GM18499 (cell line): ENCODE results near the gene BHLHA15.

Experiments used
- ATAC-seq: cut with Tn5 transposase; IDR thresholded peaks from one replicate; pipeline ENCODE4 v1.9.1; 2021; ENCODE audit warnings: moderate number of reproducible peaks; ENCODE audit not compliant: insufficient read depth, unreplicated experiment

BHLHA15 gene

DNA sequence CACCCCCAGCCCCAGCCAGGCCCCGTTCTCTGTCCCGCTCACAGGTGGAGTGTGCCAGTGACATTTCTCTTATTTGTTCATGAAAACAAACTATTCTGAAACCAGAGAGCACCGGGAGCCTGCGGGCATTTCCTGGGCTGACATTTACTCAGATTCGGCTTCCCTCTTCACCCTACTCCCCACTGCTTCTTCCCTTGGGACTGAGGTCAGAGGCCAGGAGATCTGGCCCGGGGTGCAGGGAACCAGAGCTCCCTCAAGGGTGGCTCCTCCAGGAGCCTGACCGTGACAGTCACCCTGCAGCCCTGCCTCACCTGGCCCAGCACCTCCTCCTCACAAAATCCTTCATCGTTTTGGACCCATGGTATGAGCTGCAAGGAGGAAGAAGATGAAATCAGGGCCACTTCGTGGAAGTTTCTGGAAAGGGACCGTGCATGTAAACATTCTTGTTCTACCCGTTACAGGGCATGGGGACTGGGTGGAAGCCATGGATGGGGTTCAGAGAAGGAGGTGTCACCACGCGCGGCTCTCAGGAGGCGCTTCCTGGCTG lies 12.2 kb downstream of the BHLHA15 start:
- ATAC-seq, result no peak

DNA sequence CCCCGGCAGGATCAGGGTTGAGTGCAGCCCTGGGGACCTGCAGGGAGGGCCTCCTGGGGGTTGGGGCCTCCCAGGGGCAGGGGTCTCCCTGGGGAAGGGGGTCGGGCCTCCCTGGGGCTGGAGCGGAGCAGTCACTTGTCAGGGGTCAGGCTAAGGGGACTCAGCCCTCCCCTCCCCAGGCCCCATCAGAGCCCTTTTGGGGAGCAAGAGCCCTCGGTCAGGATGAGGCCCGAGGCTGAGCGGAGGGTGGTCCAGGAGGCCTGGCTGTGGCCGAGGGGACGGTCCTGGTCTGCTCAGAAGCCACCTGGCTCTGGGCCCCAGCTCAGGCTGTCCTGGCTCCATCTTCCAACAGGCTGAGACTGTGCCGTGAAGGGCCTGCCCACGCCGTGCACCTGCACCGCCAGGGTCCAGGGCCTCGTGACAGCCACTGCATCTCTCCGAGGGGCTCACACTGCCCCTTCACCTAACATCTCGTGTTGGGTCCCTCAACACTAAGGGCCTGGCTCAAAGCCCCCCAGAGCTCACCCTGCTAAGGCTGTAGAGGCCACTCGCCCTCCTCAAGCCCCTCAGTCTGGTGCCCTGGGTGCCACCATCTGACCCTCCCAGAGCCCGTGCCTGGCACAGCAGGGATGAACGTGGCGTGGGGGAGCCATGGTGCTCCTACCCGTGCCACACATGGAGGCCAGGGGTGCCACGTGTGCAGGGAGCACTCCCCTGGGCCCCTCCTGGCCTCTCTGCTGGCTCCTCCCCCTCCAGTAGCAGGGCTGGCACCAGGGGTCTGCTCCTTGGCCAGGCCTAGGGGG lies 12.9 kb downstream of the BHLHA15 start:
- no peak for ATAC-seq

DNA sequence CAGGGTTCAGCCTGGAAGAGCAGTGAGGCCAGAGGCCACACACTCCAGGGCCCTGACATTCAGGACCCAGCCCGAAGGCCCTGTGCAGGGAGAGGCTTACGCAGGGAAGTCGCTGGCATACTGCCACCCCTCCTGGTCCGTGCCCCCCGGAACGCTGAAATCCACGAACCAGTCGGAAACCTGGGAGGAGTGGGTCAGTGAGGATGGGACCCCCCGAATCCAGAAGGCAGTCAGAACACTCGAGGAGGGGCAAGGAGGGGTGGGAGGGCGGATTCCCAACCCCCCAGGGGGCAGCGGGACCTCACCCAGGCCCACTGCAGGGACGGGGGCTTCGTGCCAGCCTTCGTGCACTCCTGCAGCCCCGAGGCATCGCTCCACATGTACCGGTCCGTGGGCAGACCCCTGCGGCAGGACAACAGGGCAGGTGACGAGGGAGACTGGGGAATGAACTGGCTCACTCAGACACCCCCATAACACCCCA lies 13.5 kb downstream of the BHLHA15 start:
- ATAC-seq, result no peak

DNA sequence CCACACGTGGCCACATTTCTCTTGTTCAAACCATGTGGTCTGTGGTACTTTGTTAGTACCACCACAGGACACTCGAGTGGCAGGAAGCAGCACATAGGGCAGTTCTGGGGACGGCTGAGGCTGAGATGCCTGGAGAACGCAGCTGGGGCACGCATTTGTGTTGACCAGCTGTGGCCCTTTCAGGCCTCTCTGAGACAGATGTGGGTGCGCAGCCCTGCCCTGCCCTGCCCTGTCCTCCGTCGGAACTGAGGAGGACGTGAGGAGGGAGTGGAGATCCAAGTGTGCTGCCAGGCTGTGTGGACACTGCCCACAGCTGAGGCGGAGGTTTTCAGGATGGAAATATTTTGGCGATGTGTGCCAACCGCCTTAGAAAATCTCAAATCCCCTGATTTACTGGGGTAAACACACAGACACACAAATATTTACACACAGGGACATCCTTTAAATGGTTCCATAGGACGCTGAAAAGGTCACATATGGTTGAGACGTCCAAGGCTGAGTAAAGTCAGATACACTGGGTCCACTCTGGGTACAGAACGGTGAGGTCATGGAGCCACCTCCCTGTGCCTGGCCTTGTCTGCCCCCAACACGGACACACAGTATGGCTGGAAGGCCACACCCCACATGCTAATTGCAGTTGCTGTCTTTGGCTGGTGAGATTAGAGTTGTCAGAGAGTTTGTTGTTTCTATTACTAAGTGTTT lies 14.8 kb downstream of the BHLHA15 start:
- ATAC-seq, result no peak

DNA sequence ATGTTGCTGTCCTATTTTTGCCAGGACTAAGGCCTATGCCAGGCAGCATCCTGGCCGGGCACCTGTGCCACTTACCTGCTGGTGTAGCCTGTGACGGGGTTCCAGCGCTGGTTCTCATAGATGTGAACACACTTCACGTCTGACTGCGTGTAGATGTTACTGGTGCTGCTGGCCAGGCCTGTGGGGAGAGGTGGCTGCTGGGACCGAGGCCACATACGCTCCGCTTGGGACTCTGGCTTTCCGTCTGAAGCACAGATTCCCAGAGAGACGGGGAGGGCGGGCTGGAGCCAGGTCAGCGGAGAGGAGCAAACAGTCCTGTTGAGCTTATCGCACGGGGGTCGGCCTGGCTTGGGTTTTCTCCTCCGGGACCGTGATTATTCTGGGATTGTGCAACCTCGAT lies 16.7 kb downstream of the BHLHA15 start:
- ATAC-seq, result no peak

DNA sequence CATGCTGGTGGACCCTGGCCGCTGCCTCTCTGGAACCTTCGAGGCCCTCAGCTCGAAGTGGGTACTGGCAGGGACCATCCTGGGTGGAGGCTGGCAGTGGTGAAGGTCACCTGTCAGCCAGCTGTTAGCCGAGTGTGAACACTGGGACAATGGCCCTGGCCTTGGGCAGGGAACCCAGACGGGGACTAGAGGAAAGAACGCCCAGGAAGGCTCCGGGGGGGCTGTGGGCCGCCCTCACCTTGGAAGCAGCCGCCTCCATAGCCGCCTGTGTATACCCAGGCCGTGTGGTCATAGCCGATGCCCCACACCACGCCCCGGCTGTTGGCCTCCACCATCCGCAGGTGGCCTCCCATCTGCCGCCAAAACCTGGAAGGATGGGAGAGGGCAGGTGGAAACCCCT lies 17.6 kb downstream of the BHLHA15 start:
- no peak for ATAC-seq

DNA sequence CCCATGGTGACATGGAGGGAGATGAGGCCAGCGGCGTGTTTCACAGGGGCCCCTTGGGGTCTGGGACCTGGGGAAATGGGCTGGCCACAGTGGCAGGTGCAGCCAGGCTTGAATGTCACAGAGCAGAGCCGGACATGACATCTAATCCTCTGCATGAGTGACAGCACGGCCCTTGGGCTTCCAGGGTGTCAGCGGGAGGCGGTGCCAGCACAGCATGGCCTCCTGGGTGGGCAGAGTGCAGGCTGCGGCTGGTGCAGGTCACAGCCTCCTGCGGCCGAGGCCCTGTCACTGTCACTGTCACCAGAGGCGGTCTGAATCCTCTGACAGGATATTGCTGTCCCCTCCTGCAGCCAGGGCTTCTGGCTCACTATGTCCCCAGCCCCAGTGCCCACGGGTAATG lies 18.2 kb downstream of the BHLHA15 start:
- no peak for ATAC-seq

DNA sequence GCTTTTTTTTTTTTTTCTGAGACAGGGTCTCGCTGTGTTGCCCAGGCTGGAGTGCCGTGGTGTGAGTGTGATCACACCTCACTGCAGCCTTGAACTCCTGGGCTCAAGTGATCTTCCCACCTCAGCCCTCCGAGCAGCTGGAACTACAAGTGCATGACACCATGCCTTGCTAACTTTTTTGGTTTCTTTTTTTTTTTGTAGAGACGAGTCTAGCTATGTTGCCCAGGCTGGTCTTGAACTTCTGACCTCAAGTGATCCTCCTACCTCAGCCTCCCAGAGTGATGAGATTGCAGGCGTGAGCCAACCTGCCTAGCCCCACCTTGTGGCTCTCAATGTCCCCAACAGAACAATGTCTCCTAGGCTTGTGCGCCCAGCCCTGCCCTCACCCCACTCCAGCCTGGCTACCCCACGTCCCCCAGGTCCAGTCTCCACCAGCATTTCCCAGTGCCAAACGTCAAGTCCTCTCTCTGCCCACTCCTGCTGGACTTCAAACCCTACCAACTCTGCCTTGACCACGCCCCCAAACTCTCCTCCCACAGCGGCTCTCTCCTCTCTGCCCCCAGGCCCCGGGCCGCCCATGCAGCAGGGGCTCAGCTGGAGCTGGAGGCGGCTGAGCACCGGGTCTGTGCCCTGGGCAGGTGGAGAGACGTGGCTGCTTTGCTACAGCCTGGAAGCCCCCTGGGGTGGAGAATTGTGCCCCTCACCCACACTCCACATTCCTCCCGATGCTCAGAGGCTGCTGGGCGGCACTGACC lies 18.9 kb downstream of the BHLHA15 start:
- no peak for ATAC-seq

DNA sequence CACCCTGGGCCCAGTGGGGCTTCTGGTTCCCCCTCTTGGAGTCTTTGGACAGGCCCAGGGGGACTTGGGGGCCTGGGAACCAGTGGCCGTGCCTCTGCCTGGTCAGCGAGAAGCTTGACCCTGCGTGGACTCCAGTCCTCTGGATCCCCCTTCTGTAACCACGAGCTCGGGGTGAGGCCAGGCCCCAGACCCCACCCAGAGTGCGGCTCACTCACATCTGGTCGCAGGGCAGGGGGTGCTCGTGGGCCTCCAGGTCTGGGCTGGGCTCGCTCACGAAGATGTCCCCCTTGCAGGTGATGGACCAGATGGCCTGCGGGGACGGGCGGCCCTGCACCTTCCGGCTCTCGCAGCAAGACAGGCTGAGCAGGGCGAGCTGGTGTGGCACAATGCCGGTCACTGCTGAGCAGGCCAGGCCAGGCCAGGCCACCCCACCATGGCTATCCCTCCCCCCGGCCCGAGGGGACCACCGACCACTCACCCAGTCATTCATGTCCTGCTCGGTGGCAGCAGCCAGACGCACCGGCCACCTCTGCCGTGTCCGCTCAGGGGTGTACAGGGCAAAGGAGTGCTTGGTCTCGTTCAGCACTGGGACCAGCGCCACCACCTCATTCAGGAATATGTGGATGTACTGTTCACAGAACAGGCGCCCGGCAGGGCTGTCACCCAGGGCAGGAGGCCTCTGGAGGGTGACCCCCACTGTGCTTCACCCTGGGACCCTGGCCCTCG lies 19.7 kb downstream of the BHLHA15 start:
- no peak for ATAC-seq

DNA sequence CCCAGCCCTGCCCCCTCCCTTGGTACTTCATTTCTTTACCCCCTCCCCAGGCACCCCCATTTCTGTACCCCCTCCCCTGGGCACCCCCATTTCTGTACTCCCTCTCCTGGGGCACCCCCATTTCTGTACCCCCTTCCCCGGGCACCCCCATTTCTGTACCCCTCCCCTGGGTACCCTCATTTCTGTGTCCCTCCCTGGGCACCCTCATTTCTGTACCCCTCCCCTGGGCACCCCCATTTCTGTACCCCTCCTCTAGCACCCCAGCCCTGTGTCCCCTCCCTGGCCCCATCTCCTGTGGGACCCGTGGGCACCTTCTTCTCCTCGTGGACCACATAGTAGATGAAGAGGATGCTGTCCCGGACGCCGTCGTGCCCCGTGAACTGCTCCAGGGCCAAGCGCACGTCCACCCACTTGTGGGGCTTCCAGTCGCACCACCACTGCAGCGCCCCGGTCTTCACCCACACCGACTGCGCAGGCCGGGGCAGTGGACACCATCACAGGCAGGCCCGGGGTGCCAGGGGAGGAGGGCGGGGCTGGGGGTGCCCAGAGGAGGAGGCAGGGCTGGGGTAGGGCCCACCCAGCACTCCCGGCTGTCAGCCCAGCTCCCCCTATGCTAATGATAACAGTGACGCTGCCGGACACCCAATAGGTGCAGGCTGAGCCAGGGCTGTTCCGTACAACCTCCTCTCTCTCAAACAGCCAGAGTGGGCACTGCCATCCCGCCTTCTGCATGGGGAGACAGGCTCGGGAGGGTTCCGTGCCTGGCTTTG lies 20.4 kb downstream of the BHLHA15 start:
- no peak for ATAC-seq

DNA sequence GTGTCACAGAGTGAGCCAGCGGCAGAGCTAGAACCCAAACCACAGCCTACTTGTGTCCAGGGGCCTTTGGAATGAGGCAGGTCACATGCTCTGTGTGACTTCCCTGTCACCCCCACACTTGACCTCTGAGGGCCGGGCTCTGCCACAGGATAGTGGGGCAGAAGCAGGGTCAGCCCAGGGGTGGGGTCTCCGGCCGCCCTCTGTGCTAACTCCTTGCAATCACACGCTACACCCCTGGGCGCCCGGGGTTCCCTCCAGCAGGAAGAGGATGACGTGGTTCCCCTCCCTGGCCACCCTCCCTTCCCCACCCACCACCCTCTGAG lies 21.0 kb downstream of the BHLHA15 start:
- ATAC-seq, result no peak

DNA sequence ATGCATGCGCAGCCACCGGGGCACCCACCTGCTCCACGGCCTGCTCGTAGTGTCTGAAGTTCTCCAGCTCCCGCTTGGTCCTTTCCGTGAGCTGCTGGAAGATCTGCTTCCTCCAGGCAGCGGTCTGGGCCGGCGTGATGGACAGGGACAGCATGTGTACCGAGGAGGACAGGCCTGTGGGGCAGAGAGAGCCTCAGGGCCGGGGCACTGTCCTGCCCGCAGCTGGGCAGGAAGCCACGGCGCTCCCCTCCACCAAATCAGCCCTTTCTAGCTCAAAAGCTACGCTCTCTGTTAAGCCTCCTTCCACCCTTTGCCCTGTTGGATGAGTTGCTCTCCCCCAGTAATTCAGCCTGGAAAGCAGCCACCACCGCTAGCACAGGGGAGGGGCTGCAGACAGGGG lies 21.6 kb downstream of the BHLHA15 start:
- ATAC-seq, result no peak

DNA sequence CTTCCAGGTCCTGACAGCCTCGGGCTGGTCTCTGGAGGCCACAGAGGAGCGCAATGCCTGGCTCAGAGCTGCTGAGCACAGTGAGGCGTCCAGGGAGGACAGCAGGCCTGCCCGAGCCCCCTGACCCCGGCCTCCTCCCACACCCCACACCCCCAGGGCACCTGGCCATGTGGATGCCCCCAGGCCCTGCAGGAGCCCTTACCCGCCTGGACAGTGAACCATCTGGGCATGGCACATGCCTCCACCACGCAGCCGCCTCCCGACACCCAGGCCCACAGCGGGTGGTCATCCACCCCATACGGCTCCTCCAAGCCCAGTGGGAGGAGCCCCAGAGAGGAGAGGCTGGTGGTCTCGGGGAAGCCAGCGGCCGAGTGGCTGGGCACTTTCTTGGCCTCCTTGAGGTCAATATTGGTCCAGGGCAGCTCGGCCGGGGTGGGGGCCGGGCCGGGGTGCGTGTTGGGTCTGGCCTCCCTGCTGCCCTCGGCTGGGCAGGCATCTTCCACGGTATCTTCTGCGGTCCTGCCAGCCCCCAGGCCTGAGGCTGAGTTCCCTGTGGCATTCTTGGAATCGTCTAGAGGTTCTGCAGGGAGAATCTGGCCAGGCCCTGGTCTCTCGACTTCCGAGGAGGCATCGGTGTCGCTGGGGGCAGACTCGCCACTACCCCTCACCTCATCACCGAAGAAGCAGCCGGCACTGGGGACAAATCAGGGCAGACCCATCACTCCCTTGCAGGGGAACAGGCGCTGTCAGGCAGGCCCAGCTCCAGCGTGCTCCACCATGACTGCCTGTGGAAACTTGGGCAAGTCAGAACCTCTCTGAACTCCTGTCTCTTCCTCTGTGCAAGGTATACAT lies 22.2 kb downstream of the BHLHA15 start:
- ATAC-seq, result no peak

DNA sequence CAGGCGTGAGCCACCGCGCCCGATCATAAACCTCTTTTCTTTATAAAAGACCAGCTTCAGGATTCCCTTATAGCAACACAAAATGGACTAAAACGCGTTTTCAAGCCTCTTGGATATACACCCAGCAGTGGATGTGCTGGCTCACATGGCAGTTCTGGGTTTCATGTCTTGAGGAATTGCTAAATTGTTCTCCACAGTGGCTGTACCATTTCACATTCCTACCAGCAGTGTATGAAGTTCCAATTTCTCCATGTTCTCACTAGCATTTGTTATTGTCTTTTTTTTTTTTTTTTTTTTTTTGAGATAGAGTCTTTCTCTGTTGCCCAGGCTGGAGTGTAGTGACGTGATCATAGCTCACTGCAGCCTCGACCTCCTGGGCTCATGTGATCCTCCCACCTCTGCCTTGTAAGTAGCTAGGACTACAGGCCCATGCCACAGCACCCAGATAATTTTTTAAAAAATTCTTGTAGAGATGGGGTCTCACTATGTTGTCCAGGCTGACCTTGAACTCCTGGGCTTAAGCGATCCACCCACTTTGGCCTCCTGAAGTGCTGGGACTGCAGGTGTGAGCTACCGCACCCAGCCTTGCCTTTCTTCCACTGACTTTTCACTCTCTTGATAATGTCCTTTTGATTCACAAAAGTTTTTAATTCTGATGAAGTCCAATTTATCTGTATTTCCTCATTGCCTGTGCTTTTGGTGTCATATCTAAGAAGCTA lies 23.3 kb downstream of the BHLHA15 start:
- no peak for ATAC-seq

DNA sequence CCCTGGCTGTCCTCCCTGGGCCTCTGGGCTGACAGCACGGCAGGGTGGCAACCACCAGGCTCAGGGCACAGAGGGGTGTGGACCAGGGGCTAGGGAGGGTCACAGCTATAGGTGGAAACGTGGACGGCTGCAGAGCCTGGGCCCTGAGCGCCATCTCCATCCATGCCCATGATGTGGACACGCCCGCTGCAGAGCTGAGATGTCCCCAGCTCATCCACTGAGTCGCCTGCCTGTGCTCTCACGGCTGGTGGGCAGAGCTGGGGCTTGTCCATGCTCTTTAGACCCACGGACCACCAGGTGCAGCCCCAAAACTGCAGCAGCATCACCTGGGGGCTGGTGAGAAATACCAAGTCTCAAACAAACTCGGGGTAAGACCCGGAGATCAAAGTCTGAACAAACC lies 24.7 kb downstream of the BHLHA15 start:
- no peak for ATAC-seq

DNA sequence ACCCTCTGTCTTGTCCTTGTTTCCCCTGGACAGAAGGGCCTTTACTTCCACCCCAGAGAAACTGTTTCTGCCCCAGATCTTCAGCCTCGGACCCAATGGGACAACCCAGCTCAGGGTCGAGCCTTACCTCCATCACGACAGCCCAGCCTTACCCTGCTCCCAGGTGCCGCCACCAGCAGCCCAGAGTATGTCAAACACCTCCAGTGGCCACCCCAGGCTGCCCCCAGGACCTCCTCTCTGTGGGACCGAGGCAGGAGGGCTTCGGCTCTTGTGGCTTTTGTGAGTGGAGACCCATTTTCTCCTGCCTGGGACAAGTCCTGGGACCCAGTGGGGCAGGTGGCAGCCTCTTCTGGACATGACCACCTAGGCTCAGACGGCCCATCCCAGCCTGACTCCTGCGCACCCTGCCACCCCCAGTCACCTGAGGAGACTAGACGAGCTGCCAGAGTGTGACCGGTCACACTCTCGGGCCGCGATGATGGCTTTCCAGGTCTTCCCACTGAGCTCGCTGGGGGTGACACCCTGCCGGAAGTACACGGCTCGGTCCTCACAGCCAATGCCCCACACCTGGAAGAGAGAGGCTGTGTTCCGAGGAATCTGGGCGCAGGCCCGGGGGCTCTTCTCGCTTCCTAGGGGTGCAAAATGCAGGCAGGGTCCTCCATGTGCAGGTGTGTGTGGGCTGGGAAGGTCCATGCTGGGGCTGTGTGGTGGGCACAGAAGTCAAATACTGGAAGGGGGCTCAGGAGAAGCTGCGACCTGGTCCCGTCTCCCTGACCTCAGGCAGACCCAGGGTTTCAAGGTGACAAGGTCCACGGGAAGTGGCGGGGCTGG lies 25.3 kb downstream of the BHLHA15 start:
- ATAC-seq, result no peak

DNA sequence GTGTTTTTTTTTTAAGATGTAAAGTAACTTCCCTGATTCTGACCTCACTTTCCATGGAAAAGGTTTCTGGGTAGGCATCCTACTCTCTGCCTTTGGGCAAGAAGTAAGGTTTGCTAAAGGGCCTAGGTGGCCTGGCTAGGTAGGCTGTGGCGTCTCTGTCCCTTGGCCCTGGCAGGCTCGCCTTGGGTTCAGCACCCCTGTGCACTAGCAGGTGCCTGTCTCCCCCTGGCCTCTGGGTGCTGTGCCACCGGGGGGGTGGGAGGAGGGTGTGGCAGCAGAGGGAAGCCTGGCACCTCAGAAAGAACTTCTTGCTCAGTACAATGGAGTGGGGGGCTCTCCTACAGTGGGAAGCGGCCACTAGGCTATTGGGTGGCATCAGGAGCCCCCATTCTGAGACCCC lies 26.8 kb downstream of the BHLHA15 start:
- ATAC-seq, result no peak
